Measurements from ENCODE around the gene ADCK2. TPM values are rescaled to one million over a fixed set of nuclear protein-coding genes. Genes with fewer than 3 reads are reported as not detected.
"Not testable (repeated sequence)": the region's sequence is repeated elsewhere in the genome, so short reads cannot be mapped to it uniquely, and the experiment has no call there.

Gene ADCK2
- total RNA-seq, 2 experiments from 2014 or later, result 16.5 to 25.7 TPM

GRCh38 chr7:140696680-140697446, 24.1 kb downstream of the ADCK2 start, which contains the start of gene NDUFB2:
NDUFB2 (plus strand) TSS chr7:140696708; CDS start chr7:140696745, 37 bp downstream.
- DNase-seq (peak; percentile 84), ATAC-seq (peak; percentile 91)
- ChIA-PET POLR2A (no interaction called here), CTCF (interaction anchor here (0.7 to 1.5 kb wide), 6 partner anchors 9 to 286 kb away, joined by 3 to 8 read pairs (median 4); no protein-coding TSS in a partner anchor)
- no peaks in the 10 kb centered on the region for H3K27me3 Mint-ChIP-seq
- H3K27ac Mint-ChIP-seq, result peak within 1 kb of the TSS; percentile 97
- H3K4me1 Mint-ChIP-seq, result peaks cover 30% of the 10 kb centered on the region
- peak within 1 kb of the TSS; percentile 90 for H3K4me3 Mint-ChIP-seq
- H3K9me3 Mint-ChIP-seq (ENCODE audit: low read depth), result no peaks in the 10 kb centered on the region
- intact Hi-C loops (cut with DNase I, micrococcal nuclease), result loop anchor here (1.0 to 2.0 kb wide), 11 partner anchors 24 to 1042 kb away; partner anchors contain the start of genes BRAF (in 2 of the 2), MKRN1 (in 2 of the 2), MRPS33 (in 2 of the 2) and AGK (in 1 of the 2)
- peaks cover 18% of the 10 kb centered on the region for H3K36me3 Mint-ChIP-seq (ENCODE audit: low read depth)

GRCh38 chr7:140697447-140698143, 24.9 kb downstream of the ADCK2 start:
- POLR2A ChIA-PET, result interaction anchor here (0.6 kb wide), 1 partner anchor 14 kb away, joined by 3 read pairs; no protein-coding TSS in a partner anchor
- ATAC-seq, result no peak
- no peak for DNase-seq
- CTCF ChIA-PET, result interaction anchor here (0.7 to 0.9 kb wide), 2 partner anchors 11 to 226 kb away, joined by 3 read pairs; no protein-coding TSS in a partner anchor
- Mint-ChIP-seq H3K4me3 (peak overlapping the region; percentile 90), H3K36me3 (ENCODE audit: low read depth) (peaks cover 18% of the 10 kb centered on the region), H3K27me3 (no peaks in the 10 kb centered on the region), H3K27ac (peak overlapping the region; percentile 97), H3K9me3 (ENCODE audit: low read depth) (no peaks in the 10 kb centered on the region), H3K4me1 (peaks cover 30% of the 10 kb centered on the region)
- intact Hi-C loops (cut with DNase I, micrococcal nuclease), result loop anchor here (1.0 to 2.0 kb wide), 7 partner anchors 25 to 1041 kb away; partner anchors contain the start of genes BRAF (in 2 of the 2), MKRN1 (in 1 of the 2), MRPS33 (in 1 of the 2) and SLC37A3 (in 1 of the 2)

- H3K4me3 Mint-ChIP-seq, result peak overlapping the region; percentile 90
- ATAC-seq, result no peak
- ChIA-PET CTCF (interaction anchor here (0.9 kb wide), 1 partner anchor 225 kb away, joined by 3 read pairs; no protein-coding TSS in a partner anchor), POLR2A (no interaction called here)
- H3K27me3 Mint-ChIP-seq, result no peaks in the 10 kb centered on the region
- H3K36me3 Mint-ChIP-seq (ENCODE audit: low read depth), result peaks cover 21% of the 10 kb centered on the region
- H3K4me1 Mint-ChIP-seq, result peaks cover 27% of the 10 kb centered on the region
- intact Hi-C loops (cut with DNase I, micrococcal nuclease), result no loop called here
- no peak for DNase-seq
- H3K27ac Mint-ChIP-seq, result peak overlapping the region; percentile 0
- no peaks in the 10 kb centered on the region for H3K9me3 Mint-ChIP-seq (ENCODE audit: low read depth)
Measured at GRCh38 chr7:140698477-140698876, 25.7 kb downstream of the ADCK2 start.

GRCh38 chr7:140702774-140703173, 30.0 kb downstream of the ADCK2 start:
- ChIA-PET POLR2A (no interaction called here), CTCF (interaction anchor here (0.6 kb wide), 2 partner anchors 98 to 157 kb away, joined by 3 to 4 read pairs; no protein-coding TSS in a partner anchor)
- H3K9me3 Mint-ChIP-seq (ENCODE audit: low read depth), result no peaks in the 10 kb centered on the region
- H3K27me3 Mint-ChIP-seq, result no peaks in the 10 kb centered on the region
- H3K4me1 Mint-ChIP-seq, result peaks cover 17% of the 10 kb centered on the region
- H3K36me3 Mint-ChIP-seq (ENCODE audit: low read depth), result peaks cover 32% of the 10 kb centered on the region
- no peak for DNase-seq
- ATAC-seq, result no peak
- no peak overlapping the region for H3K4me3 Mint-ChIP-seq
- no peak overlapping the region for H3K27ac Mint-ChIP-seq
- intact Hi-C loops (cut with DNase I, micrococcal nuclease), result no loop called here

DNA sequence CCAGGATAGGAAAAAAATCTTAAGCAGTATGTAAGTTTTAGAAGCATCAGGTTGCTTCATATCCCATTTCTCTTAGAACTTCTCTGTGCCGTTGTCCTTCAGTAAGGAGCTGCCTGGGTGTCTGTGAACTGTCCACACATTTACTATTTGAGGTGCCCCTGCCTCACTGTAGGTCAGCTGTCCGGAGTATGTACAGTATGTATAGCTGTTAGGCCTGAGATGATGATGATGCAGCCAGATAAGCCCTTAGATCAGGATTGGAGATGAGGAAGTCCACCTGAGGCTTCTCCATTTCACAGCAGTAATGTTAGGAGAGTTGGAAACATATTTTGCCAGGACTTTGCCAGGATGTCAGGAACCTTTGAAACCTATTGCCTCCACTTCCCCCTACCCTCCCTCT, 31.5 kb downstream of the ADCK2 start:
- ChIA-PET CTCF (no interaction called here), POLR2A (no interaction called here)
- no peaks in the 10 kb centered on the region for H3K27me3 Mint-ChIP-seq
- no peak overlapping the region for H3K4me3 Mint-ChIP-seq
- H3K27ac Mint-ChIP-seq, result peak overlapping the region; percentile 2
- H3K9me3 Mint-ChIP-seq (ENCODE audit: low read depth), result no peaks in the 10 kb centered on the region
- H3K4me1 Mint-ChIP-seq, result peaks cover 6% of the 10 kb centered on the region
- peaks cover 28% of the 10 kb centered on the region for H3K36me3 Mint-ChIP-seq (ENCODE audit: low read depth)
- ATAC-seq, result no peak
- intact Hi-C loops (cut with DNase I, micrococcal nuclease), result no loop called here
- no peak for DNase-seq

GRCh38 chr7:140707132-140707531, 34.4 kb downstream of the ADCK2 start:
- H3K4me1 Mint-ChIP-seq, result no peaks in the 10 kb centered on the region
- ATAC-seq (no peak), DNase-seq (no peak)
- CTCF ChIA-PET, result interaction anchor here (0.5 kb wide), 1 partner anchor 12 kb away, joined by 3 read pairs; no protein-coding TSS in a partner anchor
- H3K36me3 Mint-ChIP-seq (ENCODE audit: low read depth), result peaks cover 29% of the 10 kb centered on the region
- POLR2A ChIA-PET, result no interaction called here
- H3K27ac Mint-ChIP-seq, result no peak overlapping the region
- H3K9me3 Mint-ChIP-seq (ENCODE audit: low read depth), result no peaks in the 10 kb centered on the region
- no peaks in the 10 kb centered on the region for H3K27me3 Mint-ChIP-seq
- H3K4me3 Mint-ChIP-seq, result no peak overlapping the region
- intact Hi-C loops (cut with DNase I, micrococcal nuclease), result no loop called here

GRCh38 chr7:140708764-140709163, 36.0 kb downstream of the ADCK2 start:
- H3K4me3 Mint-ChIP-seq; H3K27me3 Mint-ChIP-seq; H3K27ac Mint-ChIP-seq; ATAC-seq; H3K9me3 Mint-ChIP-seq (ENCODE audit: low read depth); DNase-seq; intact Hi-C loops (cut with DNase I, micrococcal nuclease); H3K4me1 Mint-ChIP-seq; POLR2A ChIA-PET: not testable (repeated sequence)
- CTCF ChIA-PET, result interaction anchor here (1.0 kb wide), 1 partner anchor 11 kb away, joined by 3 read pairs; no protein-coding TSS in a partner anchor
- H3K36me3 Mint-ChIP-seq (ENCODE audit: low read depth), result peaks cover 24% of the 10 kb centered on the region

GRCh38 chr7:140712392-140712791, 39.6 kb downstream of the ADCK2 start:
- H3K27ac Mint-ChIP-seq; H3K4me1 Mint-ChIP-seq; H3K9me3 Mint-ChIP-seq (ENCODE audit: low read depth); intact Hi-C loops (cut with DNase I, micrococcal nuclease); H3K27me3 Mint-ChIP-seq; DNase-seq; H3K4me3 Mint-ChIP-seq; ATAC-seq; POLR2A ChIA-PET; CTCF ChIA-PET: not testable (repeated sequence)
- H3K36me3 Mint-ChIP-seq (ENCODE audit: low read depth), result peaks cover 16% of the 10 kb centered on the region

- ATAC-seq (no peak), DNase-seq (no peak)
- Mint-ChIP-seq H3K9me3 (ENCODE audit: low read depth) (no peaks in the 10 kb centered on the region), H3K27me3 (no peaks in the 10 kb centered on the region), H3K36me3 (ENCODE audit: low read depth) (peaks cover 14% of the 10 kb centered on the region), H3K4me3 (no peak overlapping the region), H3K27ac (no peak overlapping the region), H3K4me1 (peaks cover 2% of the 10 kb centered on the region)
- POLR2A ChIA-PET, result no interaction called here
- intact Hi-C loops (cut with DNase I, micrococcal nuclease), result no loop called here
- CTCF ChIA-PET, result interaction anchor here (1.0 kb wide), 1 partner anchor 74 kb away, joined by 3 read pairs; no protein-coding TSS in a partner anchor
Measured at GRCh38 chr7:140714331-140715040, 41.7 kb downstream of the ADCK2 start.

DNA sequence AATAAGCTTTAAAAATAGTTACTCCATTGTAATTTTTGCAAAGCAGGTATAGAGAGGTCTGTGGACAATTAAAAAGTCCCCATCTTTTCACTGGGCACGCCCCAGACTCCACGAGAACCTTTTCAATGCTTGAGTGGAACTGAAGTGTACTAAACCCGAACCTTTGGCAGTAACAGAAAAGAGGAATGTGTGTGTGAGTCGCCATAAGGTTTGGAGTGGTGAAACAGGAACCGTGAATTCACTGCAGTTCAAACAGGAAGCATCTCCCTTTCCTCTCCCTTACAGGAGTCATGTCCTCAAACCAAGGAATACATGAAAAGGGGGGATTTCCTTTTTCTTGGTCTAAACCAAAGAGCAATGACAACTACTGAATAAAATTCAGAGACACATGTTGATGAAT, 47.0 kb downstream of the ADCK2 start:
- Mint-ChIP-seq H3K36me3 (ENCODE audit: low read depth) (peaks cover 5% of the 10 kb centered on the region), H3K27ac (no peak overlapping the region), H3K27me3 (no peaks in the 10 kb centered on the region), H3K4me1 (peaks cover 20% of the 10 kb centered on the region), H3K4me3 (no peak overlapping the region), H3K9me3 (ENCODE audit: low read depth) (no peaks in the 10 kb centered on the region)
- POLR2A ChIA-PET, result no interaction called here
- ATAC-seq (no peak), DNase-seq (no peak)
- CTCF ChIA-PET, result interaction anchor here (0.6 kb wide), 1 partner anchor 338 kb away, joined by 3 read pairs; no protein-coding TSS in a partner anchor
- intact Hi-C loops (cut with DNase I, micrococcal nuclease), result loop anchor here in 1 of 2 experiments (10.0 kb wide), 1 partner anchor 295 kb away; the partner anchor contains the start of gene MRPS33

GRCh38 chr7:140722254-140722653, 49.5 kb downstream of the ADCK2 start:
- ATAC-seq, result no peak
- Mint-ChIP-seq H3K36me3 (ENCODE audit: low read depth) (no peaks in the 10 kb centered on the region), H3K4me3 (no peak overlapping the region), H3K27me3 (no peaks in the 10 kb centered on the region), H3K27ac (no peak overlapping the region), H3K4me1 (peaks cover 20% of the 10 kb centered on the region), H3K9me3 (ENCODE audit: low read depth) (no peaks in the 10 kb centered on the region)
- ChIA-PET CTCF (interaction anchor here (1.1 to 1.3 kb wide), 2 partner anchors 262 to 811 kb away, joined by 4 to 5 read pairs; no protein-coding TSS in a partner anchor), POLR2A (no interaction called here)
- intact Hi-C loops (cut with DNase I, micrococcal nuclease), result loop anchor here (2.0 to 10.0 kb wide), 2 partner anchors 25 to 293 kb away; partner anchors contain the start of genes MRPS33 (in 1 of the 2) and NDUFB2 (in 1 of the 2)
- no peak for DNase-seq
